A549 (cell line): ENCODE measurements around the gene SCNN1B. TPM values are rescaled to one million over a fixed set of nuclear protein-coding genes. Genes with fewer than 3 reads are reported as not detected.

Experiments used
- ATAC-seq, 2 experiments: fragments of 200-7000 bp in 1 of 2; fragments of >200 bp in 1 of 2; cut with Nextera tagmentation in 1 of 2; cut with Tn5 transposase in 1 of 2; 3 replicates each; pipeline versions ENCODE4 v1.8.0 to v1.9.1; 2018 to 2020; ENCODE audit warnings: mild to moderate bottlenecking in 1 of 2, moderate library complexity in 1 of 2
- CTCF ChIA-PET: fragments of 300-600 bp; sonication (Branson Sonifier 250); formaldehyde crosslinking; extraction: SDS; loops from one replicate; lab custom pipeline; 2021; ENCODE audit warnings: antibody characterized with exemption, inconsistent platforms; lab: Yijun Ruan, JAX
- POLR2A ChIA-PET: fragments of 350-600 bp; formaldehyde crosslinking; extraction: SDS; loops from one replicate; lab custom pipeline; 2021; ENCODE audit warnings: antibody characterized with exemption, inconsistent platforms; lab: Yijun Ruan, JAX
- DNase-seq, 2 experiments: peaks; one replicate each; pipeline versions ENCODE4 v3.0.0 to v3.0.0-alpha.2; 2011 to 2016; ENCODE audit warnings: low read depth in 1 of 2, low spot score in 1 of 2
- FAIRE-seq: peaks from 2 replicates; lab custom pipeline; 2011; peaks lifted over from hg19 to GRCh38; lab: Jason Lieb, UNC
- H3K27ac ChIP-seq, 2 experiments: fragments of >200 bp; sonication (Bioruptor Twin); formaldehyde crosslinking; 3 replicates each; pipeline ENCODE4 v1.5.1; 2016 to 2017
- H3K4me1 ChIP-seq: fragments of >200 bp; sonication (Bioruptor Twin); formaldehyde crosslinking; 3 replicates; pipeline ENCODE4 v1.6.1; 2016
- H3K4me2 ChIP-seq: fragments of >200 bp; sonication (Bioruptor Twin); formaldehyde crosslinking; 3 replicates; pipeline ENCODE4 v1.6.1; 2016
- H3K4me3 ChIP-seq: fragments of >200 bp; sonication (Bioruptor Twin); formaldehyde crosslinking; 3 replicates; pipeline ENCODE4 v1.5.1; 2016
- H3K9me3 ChIP-seq: fragments of >200 bp; sonication (Bioruptor Twin); formaldehyde crosslinking; 3 replicates; pipeline ENCODE4 v1.6.1; 2016
- ATOH8 ChIP-seq: fragments of 250-450 bp; sonication (Bioruptor Pico); IDR thresholded peaks from 2 replicates; pipeline ENCODE4 v1.5.0; 2020; ENCODE audit warnings: low read depth, mild to moderate bottlenecking, moderate library complexity
- CEBPB ChIP-seq, 2 experiments: fragments of >200 bp in 1 of 2; sonication (Bioruptor Twin) in 1 of 2; formaldehyde crosslinking in 1 of 2; IDR thresholded peaks; 2 replicates each; pipeline ENCODE4 v1.6.1; 2012 to 2016
- CTCF ChIP-seq: fragments of >200 bp; sonication (Bioruptor Twin); formaldehyde crosslinking; IDR thresholded peaks from 3 replicates; pipeline ENCODE4 v1.5.1; 2016
- E2F6 ChIP-seq: IDR thresholded peaks from 2 replicates; pipeline ENCODE4 v1.6.1; 2012; ENCODE audit warnings: low read depth, borderline replicate concordance
- EHF ChIP-seq: fragments of 250-450 bp; sonication (Bioruptor Pico); IDR thresholded peaks from 2 replicates; pipeline ENCODE4 v1.5.0; 2020; ENCODE audit warnings: mild to moderate bottlenecking
- EHMT2 ChIP-seq: fragments of 200-600 bp; sonication (generic); IDR thresholded peaks from 2 replicates; pipeline ENCODE4 v1.6.1; 2016; ENCODE audit warnings: antibody characterized with exemption, low read depth, mild to moderate bottlenecking, moderate library complexity
- ELK1 ChIP-seq: fragments of 150-350 bp; IDR thresholded peaks from 2 replicates; pipeline ENCODE4 v1.6.1; 2014; ENCODE audit warnings: low read depth, mild to moderate bottlenecking, low read length
- FOSB ChIP-seq: fragments of 250-450 bp; sonication (Bioruptor Pico); IDR thresholded peaks from 2 replicates; pipeline ENCODE4 v1.5.0; 2020; ENCODE audit warnings: mild to moderate bottlenecking, moderate library complexity
- FOXS1 ChIP-seq: fragments of 250-450 bp; sonication (Bioruptor Pico); IDR thresholded peaks from 2 replicates; pipeline ENCODE4 v1.5.0; 2020; ENCODE audit warnings: mild to moderate bottlenecking, moderate library complexity
- HDAC2 ChIP-seq: fragments of 200-600 bp; sonication (generic); IDR thresholded peaks from 2 replicates; pipeline ENCODE4 v1.6.1; 2016
- HOXB13 ChIP-seq: fragments of 250-450 bp; sonication (Bioruptor Pico); IDR thresholded peaks from 2 replicates; pipeline ENCODE4 v1.5.0; 2020; ENCODE audit warnings: low read depth, mild to moderate bottlenecking, moderate library complexity
- KDM5A ChIP-seq: fragments of 200-600 bp; sonication (generic); IDR thresholded peaks from 2 replicates; pipeline ENCODE4 v1.6.1; 2016; ENCODE audit warnings: antibody characterized with exemption, mild to moderate bottlenecking
- MAX ChIP-seq: IDR thresholded peaks from 2 replicates; pipeline ENCODE4 v1.6.1; 2012
- MAZ ChIP-seq: fragments of 150-350 bp; IDR thresholded peaks from 2 replicates; pipeline ENCODE4 v1.6.1; 2014; ENCODE audit warnings: antibody characterized with exemption, low read depth, low read length, borderline replicate concordance
- NFE2L2 ChIP-seq: fragments of 150-350 bp; conservative IDR thresholded peaks from 2 replicates; pipeline ENCODE4 v1.6.1; 2014; ENCODE audit warnings: low read length
- NR3C1 ChIP-seq: fragments of >200 bp; sonication (Bioruptor Twin); formaldehyde crosslinking; IDR thresholded peaks from 3 replicates; pipeline ENCODE4 v1.6.1; 2017
- PHF8 ChIP-seq: fragments of 200-600 bp; sonication (generic); IDR thresholded peaks from 2 replicates; pipeline ENCODE4 v1.6.1; 2016; ENCODE audit warnings: low read depth, mild to moderate bottlenecking, antibody characterized with exemption, moderate library complexity, borderline replicate concordance
- POLR2AphosphoS2 ChIP-seq: conservative IDR thresholded peaks from 2 replicates; pipeline ENCODE4 v1.6.1; 2012; ENCODE audit warnings: low read length, improper control_type of control experiment, inconsistent platforms
- RAD21 ChIP-seq, 2 experiments: fragments of >200 bp in 1 of 2; sonication (Bioruptor Twin) in 1 of 2; formaldehyde crosslinking in 1 of 2; IDR thresholded peaks in 1 of 2; conservative IDR thresholded peaks in 1 of 2; 2 replicates in 1 of 2; 3 replicates in 1 of 2; pipeline ENCODE4 v1.6.1; 2012 to 2018; ENCODE audit warnings: inconsistent platforms in 1 of 2
- RARB ChIP-seq: fragments of 250-450 bp; sonication (Bioruptor Pico); IDR thresholded peaks from 2 replicates; pipeline ENCODE4 v1.8.0; 2021; ENCODE audit warnings: mild to moderate bottlenecking, moderate library complexity
- REST ChIP-seq: fragments of 200-600 bp; sonication (generic); IDR thresholded peaks from 2 replicates; pipeline ENCODE4 v1.6.1; 2016; ENCODE audit warnings: antibody characterized with exemption, mild to moderate bottlenecking, moderate library complexity
- RFX5 ChIP-seq: fragments of 450-650 bp; IDR thresholded peaks from 2 replicates; pipeline ENCODE4 v1.7.1; 2014; ENCODE audit warnings: antibody characterized with exemption, mild to moderate bottlenecking, moderate library complexity
- TFCP2L1 ChIP-seq: fragments of 250-450 bp; sonication (Bioruptor Pico); IDR thresholded peaks from 2 replicates; pipeline ENCODE4 v1.5.0; 2021; ENCODE audit warnings: mild to moderate bottlenecking
- ZSCAN20 ChIP-seq: fragments of 250-450 bp; sonication (Bioruptor Pico); IDR thresholded peaks from 2 replicates; pipeline ENCODE4 v1.8.0; 2022; ENCODE audit warnings: mild to moderate bottlenecking, moderate library complexity
- WGBS: methylation state at CpG from one replicate; pipeline ENCODE4 v1.1.6; 2017; ENCODE audit errors: missing lambda C conversion rate; 5-methylcytosine and 5-hydroxymethylcytosine counted together
- polyA plus RNA-seq, 4 experiments: library from polyadenylated mRNA; depleted of rRNA in 3 of 4; stranded (reverse); fragments of >200 nt; fragmentation: RNase III in 1 of 4; extraction: RNeasy Plus Mini Kit Qiagen cat#74134 plus additional on column Dnase treatment in 1 of 4; gene quantifications; 2 replicates in 3 of 4; 3 replicates in 1 of 4; pipeline ENCODE4 v1.2.3, GENCODE V29; 2011 to 2017

SCNN1B gene
- polyA plus RNA-seq, 2 of the 4 experiments (the other 2 are of a cell fraction) = 0.25 TPM; not detected in 1

- Histone ChIP-seq H3K4me3 (no peak overlapping the region), H3K9me3 (no peaks in the 10 kb centered on the region), H3K4me1 (no peaks in the 10 kb centered on the region), H3K27ac (no peak overlapping the region), H3K4me2 (no peak overlapping the region)
- ChIA-PET CTCF (no interaction called here), POLR2A (no interaction called here)
- no peak for FAIRE-seq
- no peak for DNase-seq
- ATAC-seq = no peak
- no peak for TF ChIP-seq CTCF
- TF ChIP-seq EHF = no peak
- TF ChIP-seq POLR2AphosphoS2 = no peak
- no peak for TF ChIP-seq MAZ
- TF ChIP-seq ZSCAN20 (CRISPR knock-in tag) = no peak
- TF ChIP-seq TFCP2L1 (CRISPR knock-in tag) = no peak
- no peak for TF ChIP-seq NFE2L2
- no peak for TF ChIP-seq FOXS1
- no peak for TF ChIP-seq RFX5
- TF ChIP-seq ELK1 = no peak
- TF ChIP-seq HOXB13 (CRISPR knock-in tag) = no peak
- no peak for TF ChIP-seq EHMT2
- no peak for TF ChIP-seq E2F6
- TF ChIP-seq RARB (CRISPR knock-in tag) = no peak
- TF ChIP-seq RAD21 (conservative IDR thresholded peaks at IDR 0.05 in 1 of 2, IDR thresholded peaks at IDR 0.05 in 1 of 2) = no peak
- no peak for TF ChIP-seq HDAC2
These were observed 33.5 kb upstream of the SCNN1B start for GRCh38 chr16:23268561-23268960.

- POLR2A ChIA-PET = no interaction called here
- 73% methylated on average over 6 of the region's 6 CpGs for WGBS
- no peak overlapping the region for H3K4me3 ChIP-seq
- CTCF ChIA-PET = no interaction called here
- DNase-seq = peak in 1 of 2 experiments; percentile 20
- H3K9me3 ChIP-seq = no peaks in the 10 kb centered on the region
- peak overlapping the region; percentile 8 to 21; a peak in 2 of 6 replicates for H3K27ac ChIP-seq
- ATAC-seq = no peak
- no peaks in the 10 kb centered on the region for H3K4me1 ChIP-seq
- no peak for FAIRE-seq
- no peak overlapping the region for H3K4me2 ChIP-seq
- TF ChIP-seq RAD21 (conservative IDR thresholded peaks at IDR 0.05 in 1 of 2, IDR thresholded peaks at IDR 0.05 in 1 of 2) (no peak), CEBPB (IDR thresholded peaks at IDR 0.05) (peak in 1 of 2 experiments; percentile 19; a peak in 1 of 4 replicates)
These were observed 32.7 kb upstream of the SCNN1B start for GRCh38 chr16:23269248-23269953.

GRCh38 chr16:23270654-23271053 is 31.4 kb upstream of the SCNN1B start:
- Histone ChIP-seq H3K4me2 (no peak overlapping the region), H3K4me3 (no peak overlapping the region), H3K27ac (no peak overlapping the region), H3K4me1 (no peaks in the 10 kb centered on the region), H3K9me3 (no peaks in the 10 kb centered on the region)
- ChIA-PET CTCF (interaction anchor here (0.6 kb wide), 1 partner anchor 1630 kb away, joined by 5 read pairs; no protein-coding TSS in a partner anchor), POLR2A (no interaction called here)
- FAIRE-seq = no peak
- WGBS = 75% methylated on average over 3 of the region's 3 CpGs
- no peak for DNase-seq
- no peak for ATAC-seq
- TF ChIP-seq REST (no peak), MAX (no peak), NFE2L2 (no peak), KDM5A (no peak), ELK1 (no peak), PHF8 (no peak), TFCP2L1 (CRISPR knock-in tag) (no peak), ATOH8 (CRISPR knock-in tag) (no peak), NR3C1 (no peak), FOSB (CRISPR knock-in tag) (no peak)
